Cardiac muscle cell (in vitro differentiated cells and primary cell): ENCODE measurements around the gene HSFX1. TPM values are rescaled to one million over a fixed set of nuclear protein-coding genes. Genes with fewer than 3 reads are reported as not detected.
"Not testable (repeated sequence)": the region's sequence is repeated elsewhere in the genome, so short reads cannot be mapped to it uniquely, and the experiment has no call there.

Experiments used
- DNase-seq, 2 donors: peaks; one replicate each; pipeline versions ENCODE4 v3.0.0 to v3.0.0-alpha.2; 2010 to 2017; ENCODE audit warnings: low read depth in 1 of 2, low spot score in 1 of 2
- H3K27ac ChIP-seq: fragments of 200-600 bp; sonication (generic); 2 replicates; pipeline ENCODE4 v1.5.1; 2016
- H3K27me3 ChIP-seq: fragments of 200-600 bp; sonication (generic); 2 replicates; pipeline ENCODE4 v1.6.0; 2016; ENCODE audit warnings: control low read depth
- H3K36me3 ChIP-seq: fragments of 200-600 bp; sonication (generic); 2 replicates; pipeline ENCODE4 v1.5.1; 2016; ENCODE audit warnings: control low read depth
- H3K4me1 ChIP-seq: fragments of 200-600 bp; sonication (generic); 2 replicates; pipeline ENCODE4 v1.8.1; 2017; ENCODE audit warnings: low read depth, mild to moderate bottlenecking, mixed run types
- H3K4me3 ChIP-seq: fragments of 200-600 bp; sonication (generic); 2 replicates; pipeline ENCODE4 v1.5.1; 2016; ENCODE audit warnings: mild to moderate bottlenecking
- H3K9me3 ChIP-seq: fragments of 200-600 bp; sonication (generic); 2 replicates; pipeline ENCODE4 v1.5.1; 2017; ENCODE audit warnings: low read depth, mild to moderate bottlenecking, control low read depth
- polyA plus RNA-seq: library from polyadenylated mRNA; unstranded; fragments of >200 nt; fragmentation: Nextera tagmentation; extraction: Ambion mirVana; gene quantifications from 2 replicates; pipeline ENCODE4 v1.2.1, GENCODE V29; 2016
- total RNA-seq: library from RNA; depleted of rRNA; stranded (reverse); fragments of >200 nt; gene quantifications from 2 replicates; pipeline ENCODE4 v1.2.3, GENCODE V29; 2016
- TF ChIP-seq, protein P1 (sequence below): IDR thresholded peaks from 2 replicates; pipeline ENCODE4 v1.5.1; 2012; ENCODE audit warnings: low read depth, mild to moderate bottlenecking, low read length

Gene HSFX1
- total and polyA plus RNA-seq, 2 experiments from 2014 or later, result 2.6 to 5.2 TPM

DNA sequence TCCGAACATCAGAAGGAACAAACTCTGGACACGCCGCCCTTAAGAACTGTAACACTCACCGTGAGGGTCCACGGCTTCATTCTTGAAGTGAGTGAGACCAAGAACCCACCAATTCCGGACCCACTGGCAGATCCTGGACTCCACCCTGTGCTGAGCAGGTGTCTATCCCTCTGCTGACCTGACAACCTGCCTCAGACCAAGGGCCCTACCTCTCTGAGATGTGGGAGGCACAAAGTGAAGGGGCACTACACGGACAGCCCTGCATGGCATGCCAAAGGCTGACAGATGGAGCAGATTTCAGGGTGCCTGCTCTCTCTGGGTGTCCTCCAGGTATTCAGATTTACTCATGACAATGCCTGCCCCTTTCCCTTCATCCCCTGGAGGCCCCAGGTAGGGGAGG lies 14.0 kb upstream of the HSFX1 start:
- H3K27ac ChIP-seq, result no peak overlapping the region
- H3K9me3 ChIP-seq, result no peaks in the 10 kb centered on the region
- no peaks in the 10 kb centered on the region for H3K36me3 ChIP-seq
- TF ChIP-seq, protein P1, sequence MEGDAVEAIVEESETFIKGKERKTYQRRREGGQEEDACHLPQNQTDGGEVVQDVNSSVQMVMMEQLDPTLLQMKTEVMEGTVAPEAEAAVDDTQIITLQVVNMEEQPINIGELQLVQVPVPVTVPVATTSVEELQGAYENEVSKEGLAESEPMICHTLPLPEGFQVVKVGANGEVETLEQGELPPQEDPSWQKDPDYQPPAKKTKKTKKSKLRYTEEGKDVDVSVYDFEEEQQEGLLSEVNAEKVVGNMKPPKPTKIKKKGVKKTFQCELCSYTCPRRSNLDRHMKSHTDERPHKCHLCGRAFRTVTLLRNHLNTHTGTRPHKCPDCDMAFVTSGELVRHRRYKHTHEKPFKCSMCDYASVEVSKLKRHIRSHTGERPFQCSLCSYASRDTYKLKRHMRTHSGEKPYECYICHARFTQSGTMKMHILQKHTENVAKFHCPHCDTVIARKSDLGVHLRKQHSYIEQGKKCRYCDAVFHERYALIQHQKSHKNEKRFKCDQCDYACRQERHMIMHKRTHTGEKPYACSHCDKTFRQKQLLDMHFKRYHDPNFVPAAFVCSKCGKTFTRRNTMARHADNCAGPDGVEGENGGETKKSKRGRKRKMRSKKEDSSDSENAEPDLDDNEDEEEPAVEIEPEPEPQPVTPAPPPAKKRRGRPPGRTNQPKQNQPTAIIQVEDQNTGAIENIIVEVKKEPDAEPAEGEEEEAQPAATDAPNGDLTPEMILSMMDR, result no peak
- H3K27me3 ChIP-seq, result no peaks in the 10 kb centered on the region
- no peaks in the 10 kb centered on the region for H3K4me1 ChIP-seq
- DNase-seq, result no peak
- H3K4me3 ChIP-seq, result no peak overlapping the region

DNA sequence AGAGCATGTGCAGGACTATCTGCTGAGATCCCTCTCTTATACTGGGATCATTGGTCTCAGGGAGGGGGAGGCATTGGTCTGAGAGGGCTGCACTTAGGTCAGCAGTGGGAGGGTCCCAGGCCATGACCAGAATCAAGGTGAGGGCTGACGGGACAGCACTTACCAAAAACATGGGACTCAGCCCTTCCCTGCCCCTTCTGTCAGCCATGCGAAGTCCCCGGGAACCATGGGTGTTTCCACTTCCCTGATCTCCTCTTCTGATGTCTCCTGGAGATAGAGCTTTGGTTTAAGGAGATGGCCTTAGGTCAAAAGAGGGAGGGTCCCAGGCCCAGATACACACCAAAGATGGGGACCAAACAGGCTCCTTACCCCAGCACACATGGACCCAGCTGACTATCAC lies 12.9 kb upstream of the HSFX1 start:
- no peak for DNase-seq
- H3K4me1 ChIP-seq, result no peaks in the 10 kb centered on the region
- no peak overlapping the region for H3K4me3 ChIP-seq
- H3K27ac ChIP-seq, result no peak overlapping the region
- TF ChIP-seq, protein P1, result no peak
- H3K27me3 ChIP-seq, result no peaks in the 10 kb centered on the region
- H3K9me3 ChIP-seq, result no peaks in the 10 kb centered on the region
- H3K36me3 ChIP-seq, result no peaks in the 10 kb centered on the region

DNA sequence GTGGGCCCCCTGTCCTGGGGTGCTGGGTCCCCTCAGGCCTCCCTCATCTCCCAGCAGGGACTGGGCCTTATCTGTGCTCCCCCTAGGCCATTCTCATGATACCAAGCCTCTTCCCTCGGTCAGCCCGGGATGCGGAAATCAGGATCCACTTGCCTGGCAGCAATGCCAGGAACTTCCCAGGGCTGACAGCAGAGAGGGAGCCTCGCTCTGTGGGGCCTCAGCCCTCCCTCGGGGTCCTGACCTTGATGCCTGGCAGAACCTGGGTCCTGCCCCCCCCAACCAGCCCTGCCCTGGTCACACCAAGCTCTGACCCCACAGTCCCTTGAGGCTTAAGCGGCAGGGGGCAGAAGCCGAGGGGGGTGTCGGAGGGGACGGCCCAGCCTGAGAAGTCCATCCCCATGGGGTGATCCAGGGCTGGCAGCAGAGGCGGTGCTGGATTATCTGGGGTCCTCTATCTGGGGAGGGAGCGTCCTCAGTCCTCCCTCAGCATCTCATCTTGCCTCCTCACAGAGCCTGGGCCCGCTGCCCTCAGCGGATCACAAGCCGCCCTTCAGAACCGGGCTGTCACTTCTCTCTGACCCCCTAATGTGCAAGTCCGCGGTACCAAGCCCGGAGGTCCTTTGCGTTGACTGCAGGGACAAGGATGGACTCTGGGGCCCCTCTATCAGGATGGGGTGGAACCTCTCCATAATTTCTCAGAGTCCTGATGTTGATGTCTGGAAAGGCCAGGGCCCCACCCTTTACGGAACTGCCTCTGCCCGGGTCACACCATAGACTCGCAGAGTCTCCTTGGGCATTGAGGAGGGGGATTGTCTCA lies 11.8 kb upstream of the HSFX1 start:
- H3K9me3 ChIP-seq, H3K27me3 ChIP-seq, H3K4me3 ChIP-seq, H3K4me1 ChIP-seq, H3K27ac ChIP-seq, DNase-seq, H3K36me3 ChIP-seq: not testable (repeated sequence)

DNA sequence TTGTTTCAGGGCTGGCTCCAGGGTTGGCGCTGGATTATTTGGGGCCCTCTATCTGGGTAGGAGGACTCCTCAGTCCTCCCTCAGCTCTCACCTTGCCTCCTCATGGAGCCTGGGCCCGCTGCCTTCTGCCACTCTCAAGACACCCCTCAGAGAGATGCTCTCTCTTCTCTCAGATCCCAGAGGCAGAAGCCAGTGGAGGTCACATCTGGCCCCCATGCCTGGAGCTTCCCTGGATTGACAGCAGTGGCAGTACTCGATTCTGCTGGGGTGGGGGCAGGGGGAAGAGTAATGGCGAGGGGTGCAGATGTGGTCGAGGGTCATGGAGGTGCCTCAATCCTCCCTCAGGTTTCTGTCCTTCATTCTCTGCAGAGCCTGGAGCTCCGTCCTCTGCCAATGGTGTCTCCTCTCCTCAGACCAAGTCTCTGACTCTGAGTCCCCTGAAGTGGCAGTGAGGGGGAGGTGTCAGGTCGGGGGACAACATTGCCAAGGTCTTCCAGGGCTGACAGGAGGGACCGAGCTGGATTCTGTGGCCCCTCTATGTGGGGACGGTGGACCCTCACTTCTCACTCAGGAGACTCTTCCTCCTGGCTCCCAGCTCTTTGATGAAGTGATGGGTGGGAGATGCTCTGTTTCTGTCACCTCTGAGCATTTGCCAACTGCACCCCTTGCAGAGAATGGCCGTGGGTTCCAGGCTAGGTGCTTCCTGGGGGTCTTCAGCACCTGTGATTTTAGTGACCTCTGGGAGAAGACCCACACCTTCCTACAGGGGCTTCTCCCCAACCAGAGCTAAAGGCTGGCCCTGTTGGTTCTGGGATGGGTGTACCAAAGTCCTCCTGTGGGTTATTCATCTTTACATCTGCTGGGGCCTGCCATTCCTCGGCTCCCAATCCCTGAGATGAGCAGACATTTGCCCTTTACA lies 10.9 kb upstream of the HSFX1 start:
- DNase-seq, result no peak
- Histone ChIP-seq H3K27ac (no peak overlapping the region), H3K27me3 (no peaks in the 10 kb centered on the region), H3K36me3 (no peaks in the 10 kb centered on the region), H3K4me1 (no peaks in the 10 kb centered on the region), H3K4me3 (no peak overlapping the region), H3K9me3 (no peaks in the 10 kb centered on the region)
- TF ChIP-seq, protein P1, result no peak

DNA sequence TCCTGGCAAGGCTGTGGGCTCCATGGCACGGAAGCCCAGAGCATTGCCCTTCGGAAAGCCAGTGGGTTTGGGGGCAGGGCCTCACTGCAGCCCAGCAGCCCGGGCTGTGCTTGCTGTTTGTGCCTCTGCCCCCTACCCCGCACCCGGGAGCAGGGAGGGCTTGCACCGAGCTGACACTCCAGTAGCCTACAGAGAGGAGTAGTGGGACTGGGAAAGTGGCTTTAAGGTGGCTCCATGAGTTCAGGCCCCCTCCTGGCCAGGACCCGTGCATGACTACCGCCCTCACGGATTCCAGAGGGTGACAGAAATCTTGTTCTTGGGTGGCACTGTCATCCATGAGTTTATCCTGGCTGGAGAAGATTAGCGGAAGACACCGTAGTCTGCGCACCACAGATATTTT lies 3.5 kb upstream of the HSFX1 start:
- H3K36me3 ChIP-seq, H3K9me3 ChIP-seq, H3K4me1 ChIP-seq, H3K27ac ChIP-seq, H3K4me3 ChIP-seq, H3K27me3 ChIP-seq, DNase-seq: not testable (repeated sequence)

DNA sequence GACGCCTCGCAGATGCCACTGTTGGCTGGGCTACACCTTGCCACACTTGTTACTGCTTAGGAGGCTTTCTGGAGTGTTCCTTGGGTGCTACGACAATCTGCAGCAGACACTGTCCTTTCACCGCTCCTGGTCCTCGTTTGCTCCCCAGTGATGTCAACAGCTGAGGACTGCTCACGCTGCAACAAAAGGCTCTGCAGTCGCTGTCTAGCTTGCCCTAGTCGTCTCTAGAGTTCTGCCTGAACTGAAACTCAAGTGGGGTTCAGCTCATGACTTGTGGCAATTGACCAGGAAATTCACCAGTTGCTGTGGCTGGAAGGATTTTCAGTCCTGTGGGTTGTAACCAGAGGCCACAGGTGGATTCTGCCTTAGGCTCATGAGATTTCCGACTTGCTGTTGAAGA lies 842 bp upstream of the HSFX1 start:
- not testable (repeated sequence) for H3K9me3 ChIP-seq

DNA sequence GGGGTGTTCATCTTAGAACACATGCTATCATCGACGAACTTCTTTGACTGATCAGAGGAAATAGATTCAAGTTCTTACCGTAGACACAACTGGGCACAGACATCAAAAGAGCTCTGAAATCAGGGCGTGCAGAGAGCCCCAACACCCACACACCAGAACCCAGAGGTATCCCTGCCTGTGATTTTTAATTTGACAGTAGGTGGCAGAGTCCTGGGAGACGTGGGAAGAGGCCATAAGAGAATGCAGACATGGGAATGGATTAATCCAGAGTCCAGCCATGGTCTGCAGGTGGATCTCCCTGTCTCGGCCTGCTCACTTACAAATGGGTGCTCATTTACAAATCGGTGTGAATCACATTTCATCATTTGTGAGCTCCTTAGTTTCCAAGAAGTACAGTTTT lies 4.1 kb downstream of the HSFX1 start:
- H3K9me3 ChIP-seq, H3K27me3 ChIP-seq, H3K27ac ChIP-seq, DNase-seq, H3K4me1 ChIP-seq, H3K4me3 ChIP-seq, H3K36me3 ChIP-seq: not testable (repeated sequence)

More for the DNA sequence above, 842 bp upstream of the HSFX1 start:
- H3K27ac ChIP-seq, DNase-seq, H3K27me3 ChIP-seq, H3K4me3 ChIP-seq, H3K4me1 ChIP-seq, H3K36me3 ChIP-seq: not testable (repeated sequence)

DNA sequence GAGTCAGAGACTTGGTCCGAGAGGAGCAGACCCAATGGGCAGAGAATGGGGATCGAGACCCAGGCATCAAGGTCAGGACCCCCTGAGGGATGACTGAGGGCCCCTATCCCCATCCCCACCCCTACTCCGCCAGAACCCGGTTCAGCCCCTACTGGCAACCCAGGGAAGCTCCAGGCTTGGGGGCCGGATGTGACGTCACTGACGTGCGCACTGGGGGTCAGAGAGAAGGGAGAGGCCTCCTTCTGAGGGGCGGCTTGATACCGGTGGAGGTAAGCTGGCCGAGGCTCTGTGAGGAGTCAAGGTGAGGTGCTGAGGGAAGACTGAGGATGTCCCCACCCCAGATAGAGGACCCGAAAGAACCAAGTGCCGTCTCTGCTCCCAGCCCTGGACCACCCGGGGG lies 7.9 kb downstream of the HSFX1 start, which contains the start of gene MAGEA9:
Gene MAGEA9 (plus strand): TSS at position 204 of the 400 bp plus-strand sequence. CDS start 4,281 bp downstream, outside the sequence.
- H3K27me3 ChIP-seq, H3K4me3 ChIP-seq, H3K9me3 ChIP-seq, DNase-seq, H3K4me1 ChIP-seq, H3K27ac ChIP-seq, H3K36me3 ChIP-seq: not testable (repeated sequence)

DNA sequence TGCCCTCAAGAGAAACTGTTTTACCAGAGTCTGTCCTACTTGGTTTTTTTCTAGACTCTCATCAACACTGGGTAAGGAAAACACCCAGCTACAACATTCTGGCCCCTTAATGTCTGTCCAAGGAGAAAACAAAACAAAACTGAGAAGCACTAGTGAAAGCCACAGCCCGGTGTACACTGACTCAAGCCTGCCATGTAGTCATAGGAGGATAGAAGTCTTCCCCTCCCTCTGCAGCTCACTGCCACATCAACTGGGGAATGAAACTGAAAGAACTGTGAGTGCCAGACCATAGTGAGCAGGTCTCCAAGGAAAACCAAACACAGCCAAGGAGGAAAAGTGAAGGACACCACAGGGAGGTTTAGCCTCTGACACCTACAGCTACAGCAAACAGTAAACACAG lies 21.7 kb downstream of the HSFX1 start:
- not testable (repeated sequence) for H3K27me3 ChIP-seq, DNase-seq, H3K27ac ChIP-seq, H3K4me3 ChIP-seq, H3K9me3 ChIP-seq, H3K36me3 ChIP-seq, H3K4me1 ChIP-seq
